H1 (cell line): ENCODE results near the gene RELT. TPM values are rescaled to one million over a fixed set of nuclear protein-coding genes. Genes with fewer than 3 reads are reported as not detected.

ENCODE experiments used
- CTCF ChIA-PET: fragments of 300-600 bp; sonication (Branson Sonifier 250); formaldehyde crosslinking; loops from one replicate; lab custom pipeline; 2021; ENCODE audit not compliant: partially characterized antibody; lab: Charles Lee
- POLR2A ChIA-PET: fragments of 300-600 bp; sonication (Branson Sonifier 250); formaldehyde crosslinking; loops from one replicate; lab custom pipeline; 2021; ENCODE audit warnings: inconsistent platforms; ENCODE audit not compliant: partially characterized antibody; lab: Charles Lee
- DNase-seq, 2 experiments: peaks; one replicate each; pipeline versions ENCODE4 v3.0.0 to v3.0.0-alpha.2; 2010 to 2022; ENCODE audit warnings: low spot score in 2 of 2, low read depth in 1 of 2, mixed read lengths in 1 of 2
- FAIRE-seq: peaks from 2 replicates; lab custom pipeline; 2011; peaks lifted over from hg19 to GRCh38; lab: Jason Lieb, UNC
- H2AFZ ChIP-seq: 2 replicates; pipeline ENCODE4 v1.8.1; 2012; ENCODE audit warnings: low read length, inconsistent platforms
- H2AK5ac ChIP-seq: 2 replicates; pipeline ENCODE4 v1.6.1; 2013; ENCODE audit warnings: low read depth, low read length
- H2BK120ac ChIP-seq: replicated peaks from 2 replicates; pipeline ENCODE3; 2013; ENCODE audit warnings: low read depth, low read length, inconsistent platforms
- H2BK12ac ChIP-seq: 2 replicates; pipeline ENCODE4 v1.6.1; 2013; ENCODE audit warnings: low read depth, low read length
- H2BK15ac ChIP-seq: 2 replicates; pipeline ENCODE4 v1.6.1; 2013; ENCODE audit warnings: low read length
- H2BK20ac ChIP-seq: 2 replicates; pipeline ENCODE4 v1.6.1; 2013; ENCODE audit warnings: low read length
- H2BK5ac ChIP-seq: 2 replicates; pipeline ENCODE4 v1.6.1; 2013; ENCODE audit warnings: low read depth, low read length
- H3K14ac ChIP-seq: 2 replicates; pipeline ENCODE4 v1.6.1; 2013; ENCODE audit warnings: inconsistent platforms; ENCODE audit not compliant: insufficient read length
- H3K18ac ChIP-seq: 2 replicates; pipeline ENCODE4 v1.6.1; 2013; ENCODE audit warnings: low read length; ENCODE audit errors: extremely low read depth
- H3K23ac ChIP-seq: 2 replicates; pipeline ENCODE4 v1.6.1; 2013; ENCODE audit warnings: inconsistent platforms; ENCODE audit not compliant: insufficient read length
- H3K23me2 ChIP-seq: 2 replicates; pipeline ENCODE4 v1.6.1; 2013; ENCODE audit warnings: low read depth, low read length
- H3K27ac ChIP-seq: 2 replicates; pipeline ENCODE4 v1.6.1; 2011; ENCODE audit warnings: low read depth, low read length, inconsistent platforms
- H3K27me3 ChIP-seq, 4 experiments: replicated peaks in 1 of 4; 1 replicate in 1 of 4; 2 replicates in 3 of 4; pipeline versions ENCODE4 v1.6.1 to v1.8.1; 2011 to 2013; ENCODE audit warnings: low read length in 3 of 4, mild to moderate bottlenecking in 3 of 4, inconsistent platforms in 2 of 4, mixed read lengths in 2 of 4, moderate library complexity in 1 of 4; ENCODE audit not compliant: control insufficient read depth in 3 of 4, insufficient read depth in 3 of 4; ENCODE audit errors: extremely low read depth in 1 of 4
- H3K36me3 ChIP-seq, 4 experiments: 2 replicates each; pipeline versions ENCODE4 v1.6.1 to v1.8.1; 2011 to 2013; ENCODE audit warnings: mild to moderate bottlenecking in 4 of 4, low read length in 3 of 4, moderate library complexity in 2 of 4, control low read depth in 1 of 4, inconsistent platforms in 1 of 4; ENCODE audit not compliant: insufficient read depth in 4 of 4, control insufficient read depth in 2 of 4
- H3K4ac ChIP-seq: replicated peaks from 2 replicates; pipeline ENCODE3; 2013; ENCODE audit warnings: low read length, low read depth, mixed read lengths, inconsistent platforms; ENCODE audit not compliant: insufficient read length
- H3K4me1 ChIP-seq, 4 experiments: replicated peaks in 1 of 4; 1 replicate in 1 of 4; 2 replicates in 3 of 4; pipeline versions ENCODE4 v1.6.1 to v1.8.1; 2011 to 2013; ENCODE audit warnings: low read length in 3 of 4, inconsistent platforms in 2 of 4, mixed read lengths in 1 of 4; ENCODE audit not compliant: insufficient read depth in 4 of 4, control insufficient read depth in 3 of 4
- H3K4me2 ChIP-seq, 2 experiments: 2 replicates each; pipeline versions ENCODE4 v1.6.1 to v1.8.1; 2011 to 2013; ENCODE audit warnings: low read depth in 2 of 2, low read length in 2 of 2, control low read depth in 1 of 2, inconsistent platforms in 1 of 2, mild to moderate bottlenecking in 1 of 2; ENCODE audit not compliant: insufficient read depth in 1 of 2
- H3K4me3 ChIP-seq, 4 experiments: fragments of 200-600, 300-600 bp in 1 of 4; sonication (generic), shearing (Covaris generic), sonication (Bioruptor Twin) in 1 of 4; 2 replicates each; pipeline versions ENCODE4 v1.5.1 to v1.8.1; 2011 to 2016; ENCODE audit warnings: low read length in 4 of 4, low read depth in 3 of 4, control low read depth in 2 of 4, inconsistent platforms in 2 of 4, mild to moderate bottlenecking in 2 of 4, mixed read lengths in 1 of 4, moderate library complexity in 1 of 4; ENCODE audit not compliant: insufficient read depth in 2 of 4; ENCODE audit errors: extremely low read depth in 1 of 4
- H3K56ac ChIP-seq: replicated peaks from 2 replicates; pipeline ENCODE3; 2013; ENCODE audit warnings: low read depth, mild to moderate bottlenecking, mixed read lengths, low read length, inconsistent platforms; ENCODE audit not compliant: insufficient read length
- H3K79me1 ChIP-seq: 2 replicates; pipeline ENCODE4 v1.6.1; 2013; ENCODE audit warnings: low read depth, low read length, control low read depth
- H3K79me2 ChIP-seq, 2 experiments: 2 replicates each; pipeline versions ENCODE4 v1.6.1 to v1.8.1; 2012 to 2013; ENCODE audit warnings: low read length in 2 of 2, mild to moderate bottlenecking in 2 of 2, inconsistent platforms in 1 of 2; ENCODE audit not compliant: insufficient read depth in 2 of 2, control insufficient read depth in 1 of 2
- H3K9ac ChIP-seq, 4 experiments: replicated peaks in 1 of 4; 1 replicate in 1 of 4; 2 replicates in 3 of 4; pipeline versions ENCODE4 v1.6.1 to v1.8.1; 2011 to 2013; ENCODE audit warnings: low read depth in 3 of 4, low read length in 3 of 4, control low read depth in 2 of 4, mild to moderate bottlenecking in 2 of 4, moderate library complexity in 2 of 4, inconsistent platforms in 1 of 4; ENCODE audit errors: extremely low read depth in 1 of 4
- H3K9me3 ChIP-seq, 2 experiments: 2 replicates each; pipeline versions ENCODE4 v1.6.1 to v1.8.1; 2012 to 2013; ENCODE audit warnings: mild to moderate bottlenecking in 2 of 2, moderate library complexity in 2 of 2, control low read depth in 1 of 2, inconsistent platforms in 1 of 2, low read depth in 1 of 2, low read length in 1 of 2, mixed read lengths in 1 of 2; ENCODE audit not compliant: insufficient read depth in 2 of 2
- H4K20me1 ChIP-seq, 2 experiments: replicated peaks in 1 of 2; 2 replicates each; pipeline versions ENCODE3 to v1.8.1; 2011 to 2013; ENCODE audit warnings: inconsistent platforms in 2 of 2, low read length in 2 of 2, mild to moderate bottlenecking in 1 of 2; ENCODE audit not compliant: insufficient read depth in 2 of 2, control insufficient read depth in 1 of 2
- H4K5ac ChIP-seq: 2 replicates; pipeline ENCODE4 v1.6.1; 2013; ENCODE audit warnings: low read length, low read depth, mixed read lengths, inconsistent platforms; ENCODE audit not compliant: insufficient read length
- H4K8ac ChIP-seq: 2 replicates; pipeline ENCODE4 v1.8.0; 2013; ENCODE audit warnings: mild to moderate bottlenecking, moderate library complexity, low read length, inconsistent platforms; ENCODE audit not compliant: insufficient read depth; ENCODE audit errors: extremely low read depth
- H4K91ac ChIP-seq: replicated peaks from 2 replicates; pipeline ENCODE3; 2013; ENCODE audit warnings: low read length, mixed read lengths, inconsistent platforms; ENCODE audit not compliant: insufficient read length
- CBX8 ChIP-seq: fragments of 300-800, 300-1000 bp; sonication (generic); IDR thresholded peaks from 2 replicates; pipeline ENCODE4 v1.7.1; 2016; ENCODE audit warnings: low read depth, low read length, borderline replicate concordance
- CEBPB ChIP-seq: IDR thresholded peaks from 2 replicates; pipeline ENCODE4 v1.6.1; 2012; ENCODE audit warnings: low read depth, low read length
- CHD1 ChIP-seq: IDR thresholded peaks from 2 replicates; pipeline ENCODE4 v1.6.1; 2012; ENCODE audit warnings: low read depth, low read length, improper control_type of control experiment
- GABPA ChIP-seq: IDR thresholded peaks from 2 replicates; pipeline ENCODE4 v1.6.1; 2011; ENCODE audit warnings: mild to moderate bottlenecking, low read length, moderate library complexity, borderline replicate concordance; ENCODE audit not compliant: insufficient read depth
- JUN ChIP-seq: IDR thresholded peaks from 2 replicates; pipeline ENCODE4 v1.6.1; 2011; ENCODE audit warnings: low read depth, mild to moderate bottlenecking, improper control_type of control experiment, low read length
- JUND ChIP-seq: IDR thresholded peaks from 2 replicates; pipeline ENCODE4 v1.6.1; 2011; ENCODE audit warnings: mild to moderate bottlenecking, improper control_type of control experiment, low read length
- KDM5A ChIP-seq: fragments of 200-600 bp; IDR thresholded peaks from 2 replicates; pipeline ENCODE4 v1.7.1; 2012; ENCODE audit warnings: mild to moderate bottlenecking, low read length, inconsistent platforms, mixed read lengths
- MAFK ChIP-seq: IDR thresholded peaks from 2 replicates; pipeline ENCODE4 v1.6.1; 2012; ENCODE audit warnings: low read depth, mild to moderate bottlenecking, improper control_type of control experiment, low read length
- NANOG ChIP-seq: IDR thresholded peaks from 2 replicates; pipeline ENCODE4 v1.6.1; 2011; ENCODE audit warnings: low read length, low read depth, mild to moderate bottlenecking, inconsistent platforms; ENCODE audit not compliant: insufficient read depth, poor library complexity, severe bottlenecking
- SAP30 ChIP-seq: fragments of 300-600 bp; sonication (generic); IDR thresholded peaks from 2 replicates; pipeline ENCODE4 v1.7.1; 2012; ENCODE audit warnings: low read length, moderate library complexity, mild to moderate bottlenecking, inconsistent platforms; ENCODE audit not compliant: insufficient read depth, insufficient replicate concordance
- SP2 ChIP-seq: IDR thresholded peaks from 2 replicates; pipeline ENCODE4 v1.6.1; 2012; ENCODE audit warnings: mild to moderate bottlenecking, low read length, inconsistent platforms
- ZNF274 ChIP-seq: IDR thresholded peaks from 2 replicates; pipeline ENCODE4 v1.7.0; 2012; ENCODE audit warnings: low read length, borderline replicate concordance; ENCODE audit errors: extremely low read depth
- WGBS, 2 experiments: shearing (Covaris generic) in 1 of 2; methylation state at CpG; one replicate each; pipeline versions ENCODE4 v1.1.6 to v1.1.7; 2013 to 2015; ENCODE audit warnings: low lambda C conversion rate in 2 of 2, mixed read lengths in 2 of 2, inconsistent platforms in 1 of 2, low coverage in 1 of 2, missing lambda C conversion rate in 1 of 2; ENCODE audit not compliant: insufficient replicate concordance in 2 of 2, insufficient coverage in 1 of 2, insufficient read length in 1 of 2; ENCODE audit errors: extremely low coverage in 1 of 2, missing lambda C conversion rate in 1 of 2; 5-methylcytosine and 5-hydroxymethylcytosine counted together
- polyA plus RNA-seq, 7 experiments: library from polyadenylated mRNA; depleted of rRNA in 3 of 7; stranded (reverse) in 5 of 7; unstranded in 2 of 7; fragments of >200 nt in 5 of 7; fragments of 200-250 nt in 2 of 7; gene quantifications; 1 replicate in 5 of 7; 2 replicates in 1 of 7; 4 replicates in 1 of 7; pipeline versions ENCODE4 v1.2.1 to v1.2.3, GENCODE V29; 2011 to 2013; ENCODE audit warnings: missing spikeins in 2 of 7, mixed read lengths in 2 of 7
- total RNA-seq: library from RNA; stranded (reverse); fragmentation: NEBNext Ultra II Directional; extraction: Animal tissue kit (Norgen Biotek cat#: 25700); gene quantifications from 2 replicates; pipeline ENCODE4 v1.2.1, GENCODE V29; 2021

Gene RELT
- total and polyA plus RNA-seq, 2 of the 8 experiments (the other 6 are each of a cell fraction or from before 2014, with no cell fraction given), result 3.4 to 5.7 TPM

GRCh38 chr11:73388265-73389133 is 12.3 kb downstream of the RELT start:
- no peak overlapping the region for H2AK5ac ChIP-seq
- no peak overlapping the region for H2BK120ac ChIP-seq
- H2BK15ac ChIP-seq, result no peak overlapping the region
- H3K23ac ChIP-seq, result no peak overlapping the region
- no peaks in the 10 kb centered on the region for H3K27me3 ChIP-seq
- FAIRE-seq, result no peak
- H3K79me1 ChIP-seq, result 0 out of 2 replicates have a peak, but pooled peaks cover 3% of the 10 kb centered on the region
- no peak overlapping the region for H2BK20ac ChIP-seq
- no peak overlapping the region for H3K4ac ChIP-seq
- no peak overlapping the region for H2AFZ ChIP-seq
- peaks cover 0 to 3% of the 10 kb centered on the region in 2 experiments; a peak in 1 of 4 replicates for H3K79me2 ChIP-seq
- no peaks in the 10 kb centered on the region for H3K9me3 ChIP-seq
- H2BK12ac ChIP-seq, result no peak overlapping the region
- peaks cover 3 to 10% of the 10 kb centered on the region in 2 experiments for H4K20me1 ChIP-seq
- POLR2A ChIA-PET, result interaction anchor here (1.5 to 1.8 kb wide), 3 partner anchors 9 to 16 kb away, joined by 4 to 5 read pairs (median 4); no protein-coding TSS in a partner anchor
- DNase-seq, result no peak
- H3K23me2 ChIP-seq, result no peaks in the 10 kb centered on the region
- no peak overlapping the region for H2BK5ac ChIP-seq
- H4K5ac ChIP-seq, result no peak overlapping the region
- H3K56ac ChIP-seq, result no peak overlapping the region
- H3K36me3 ChIP-seq, result no peaks in the 10 kb centered on the region
- no peak overlapping the region for H3K9ac ChIP-seq
- no peak overlapping the region for H3K27ac ChIP-seq
- H3K4me1 ChIP-seq, result peaks cover 0 to 9% (median 0%) of the 10 kb centered on the region in 4 experiments; a peak in 1 of 7 replicates
- CTCF ChIA-PET, result interaction anchor here (0.6 to 59.1 kb wide), 15 partner anchors 9 to 274 kb away, joined by 3 to 1456 read pairs (median 5); no protein-coding TSS in a partner anchor
- H3K18ac ChIP-seq, result no peak overlapping the region; the same call in none of the 2 replicates
- H3K4me2 ChIP-seq, result no peak overlapping the region
- 0 out of 2 replicates have a peak overlapping the region, but pooled peaks have one; percentile 72 for H4K8ac ChIP-seq
- no peak overlapping the region for H3K14ac ChIP-seq
- H4K91ac ChIP-seq, result no peak overlapping the region
- WGBS, 2 experiments, result 91% methylated on average over 21 of the region's 23 CpGs; no CpG with 5 or more reads in 1 of the 2 experiments
- H3K4me3 ChIP-seq, result no peak overlapping the region
- TF ChIP-seq ZNF274 (no peak), GABPA (no peak), JUN (no peak), JUND (no peak), NANOG (no peak), SP2 (no peak), MAFK (no peak), CEBPB (no peak), CBX8 (no peak), KDM5A (no peak), SAP30 (no peak), CHD1 (no peak)
